Colonic mucosa (tissue), 4 donors: Measurements from ENCODE around the gene NDUFA13. TPM values are rescaled to one million over a fixed set of nuclear protein-coding genes. Genes with fewer than 3 reads are reported as not detected.
A peak's percentile ranks its signal among the peaks of the same experiment; 100 is the strongest.

Experiments
- DNase-seq: peaks from one replicate; pipeline ENCODE4 v3.0.0-alpha.2; 2020
- H3K27ac ChIP-seq: fragments of 200-600 bp; one replicate; pipeline ENCODE4 v1.8.0; 2021
- H3K27me3 ChIP-seq: fragments of 200-600 bp; one replicate; pipeline ENCODE4 v1.8.0; 2021
- H3K36me3 ChIP-seq: fragments of 200-600 bp; one replicate; pipeline ENCODE4 v1.8.0; 2021
- H3K4me1 ChIP-seq: fragments of 200-600 bp; one replicate; pipeline ENCODE4 v1.8.0; 2021; ENCODE audit warnings: mild to moderate bottlenecking
- H3K4me3 ChIP-seq: fragments of 200-600 bp; one replicate; pipeline ENCODE4 v1.8.0; 2021
- H3K9ac ChIP-seq, 2 donors: one replicate each; pipeline ENCODE4 v1.7.0; 2013; ENCODE audit warnings: control low read depth in 2 of 2, low read depth in 2 of 2, low read length in 2 of 2
- H3K9me3 ChIP-seq: fragments of 200-600 bp; one replicate; pipeline ENCODE4 v1.8.0; 2021
- intact Hi-C: fragments of 100-400 bp; cut with DNase I; formaldehyde crosslinking; loops from one replicate; pipeline ENCODE4 v1.14.1; 2022
- total RNA-seq, 2 donors: library from RNA; stranded (reverse); fragmentation: NEBNext Ultra II Directional in 1 of 2; extraction: Animal tissue kit (Norgen Biotek cat#: 25700) in 1 of 2; gene quantifications; one replicate each; pipeline ENCODE4 v1.2.1, GENCODE V29; 2021
- TF ChIP-seq, protein P1 (sequence below): fragments of 200-600 bp; IDR thresholded peaks from one replicate; pipeline ENCODE4 v1.8.0; 2022; ENCODE audit warnings: antibody characterized with exemption, mild to moderate bottlenecking
- donor health status: healthy.
- donor health status: DM: no; HTN: no; CAD: no.
- donor health status: DM: no; HTN: no; CAD: no.

NDUFA13 gene
- total RNA-seq, 2 donors from 2014 or later, result 399 to 494 TPM

DNA sequence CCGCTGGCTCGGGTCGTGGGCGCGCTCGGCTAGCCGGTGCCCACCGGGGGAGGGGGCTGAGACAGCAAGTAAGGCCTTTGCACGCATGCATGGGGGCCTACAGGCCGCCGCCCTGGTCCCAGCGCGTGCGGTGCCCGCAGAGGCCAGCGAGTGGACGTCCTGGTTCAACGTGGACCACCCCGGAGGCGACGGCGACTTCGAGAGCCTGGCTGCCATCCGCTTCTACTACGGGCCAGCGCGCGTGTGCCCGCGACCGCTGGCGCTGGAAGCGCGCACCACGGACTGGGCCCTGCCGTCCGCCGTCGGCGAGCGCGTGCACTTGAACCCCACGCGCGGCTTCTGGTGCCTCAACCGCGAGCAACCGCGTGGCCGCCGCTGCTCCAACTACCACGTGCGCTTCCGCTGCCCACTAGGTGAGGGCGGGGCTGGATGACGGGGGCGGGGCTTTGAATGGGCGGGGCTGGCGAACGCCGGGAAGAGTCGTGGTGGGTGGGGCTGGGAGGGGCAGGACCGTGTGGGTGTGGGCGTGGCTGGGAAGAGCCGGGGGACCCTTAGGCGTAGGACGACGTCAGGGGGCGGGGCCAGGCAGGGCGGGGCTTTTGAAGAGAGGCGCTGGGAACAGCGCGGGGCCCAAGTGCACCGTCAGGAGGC is 24.2 kb downstream of the NDUFA13 start:
- H3K27me3 ChIP-seq, result peaks cover 29% of the 10 kb centered on the region
- H3K9ac ChIP-seq, result no peak overlapping the region
- no peaks in the 10 kb centered on the region for H3K9me3 ChIP-seq
- H3K4me1 ChIP-seq, result peaks cover 7% of the 10 kb centered on the region
- peak; percentile 95 for DNase-seq
- TF ChIP-seq, protein P1, sequence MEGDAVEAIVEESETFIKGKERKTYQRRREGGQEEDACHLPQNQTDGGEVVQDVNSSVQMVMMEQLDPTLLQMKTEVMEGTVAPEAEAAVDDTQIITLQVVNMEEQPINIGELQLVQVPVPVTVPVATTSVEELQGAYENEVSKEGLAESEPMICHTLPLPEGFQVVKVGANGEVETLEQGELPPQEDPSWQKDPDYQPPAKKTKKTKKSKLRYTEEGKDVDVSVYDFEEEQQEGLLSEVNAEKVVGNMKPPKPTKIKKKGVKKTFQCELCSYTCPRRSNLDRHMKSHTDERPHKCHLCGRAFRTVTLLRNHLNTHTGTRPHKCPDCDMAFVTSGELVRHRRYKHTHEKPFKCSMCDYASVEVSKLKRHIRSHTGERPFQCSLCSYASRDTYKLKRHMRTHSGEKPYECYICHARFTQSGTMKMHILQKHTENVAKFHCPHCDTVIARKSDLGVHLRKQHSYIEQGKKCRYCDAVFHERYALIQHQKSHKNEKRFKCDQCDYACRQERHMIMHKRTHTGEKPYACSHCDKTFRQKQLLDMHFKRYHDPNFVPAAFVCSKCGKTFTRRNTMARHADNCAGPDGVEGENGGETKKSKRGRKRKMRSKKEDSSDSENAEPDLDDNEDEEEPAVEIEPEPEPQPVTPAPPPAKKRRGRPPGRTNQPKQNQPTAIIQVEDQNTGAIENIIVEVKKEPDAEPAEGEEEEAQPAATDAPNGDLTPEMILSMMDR, result no peak
- H3K4me3 ChIP-seq, result peak overlapping the region; percentile 6
- no peaks in the 10 kb centered on the region for H3K36me3 ChIP-seq
- intact Hi-C loops, result no loop called here
- no peak overlapping the region for H3K27ac ChIP-seq

DNA sequence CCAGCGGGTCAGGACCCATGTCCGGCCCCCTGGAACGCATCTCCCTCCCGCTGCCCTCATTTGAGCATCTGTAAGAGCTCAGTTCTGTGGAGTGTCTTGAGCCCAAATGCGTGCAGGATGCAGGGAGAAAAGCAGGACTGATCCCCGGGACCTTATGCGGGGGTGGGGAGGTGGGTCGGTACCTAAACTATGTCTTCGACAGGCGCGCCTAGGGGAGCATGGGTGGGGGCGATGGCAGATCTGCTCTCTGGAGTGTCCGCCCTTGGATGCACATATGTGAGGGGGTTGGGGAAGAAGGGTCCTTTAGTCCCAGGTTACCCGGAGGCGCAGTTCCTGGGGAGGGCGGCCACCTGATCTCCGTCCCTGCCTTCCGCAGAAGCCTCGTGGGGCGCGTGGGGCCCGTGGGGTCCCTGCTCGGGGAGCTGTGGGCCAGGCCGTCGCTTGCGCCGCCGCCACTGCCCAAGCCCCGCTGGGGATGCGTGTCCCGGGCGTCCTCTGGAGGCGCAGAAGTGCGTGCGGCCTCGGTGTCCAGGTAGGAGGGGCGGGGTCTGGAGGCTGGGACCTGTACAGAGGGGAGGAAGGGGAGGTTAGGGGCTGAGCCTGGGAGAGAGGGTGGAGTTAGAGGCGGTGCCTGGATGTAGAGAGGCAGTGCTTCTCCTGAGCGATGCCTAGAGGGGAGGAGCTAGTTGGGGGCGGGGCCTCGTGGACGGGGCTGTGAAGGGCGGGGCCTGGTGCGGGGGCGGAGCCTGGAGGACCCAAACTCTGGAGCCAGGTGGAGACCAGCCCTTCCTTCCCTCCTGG is 24.9 kb downstream of the NDUFA13 start:
- peaks cover 29% of the 10 kb centered on the region for H3K27me3 ChIP-seq
- intact Hi-C loops, result no loop called here

DNA sequence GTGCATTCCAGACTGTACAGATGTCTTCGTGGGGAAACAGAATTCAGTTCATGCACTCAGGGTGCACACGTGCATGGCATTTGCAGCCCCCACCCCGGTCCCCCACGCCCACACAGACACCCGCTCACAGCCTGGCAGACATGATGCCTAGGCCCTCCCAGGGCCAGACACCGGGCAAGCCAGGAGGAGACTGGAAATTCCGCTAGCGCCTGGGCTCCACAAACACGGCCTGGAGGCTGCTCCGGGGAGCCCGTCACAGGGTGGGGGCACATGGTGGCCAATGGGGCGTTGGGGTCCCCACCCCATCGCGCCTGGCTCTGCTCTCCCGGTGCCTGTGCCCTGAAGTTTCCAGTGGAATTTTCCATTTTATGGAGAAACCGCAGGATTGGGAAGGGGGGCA is 25.6 kb downstream of the NDUFA13 start:
- Histone ChIP-seq H3K4me1 (peaks cover 7% of the 10 kb centered on the region), H3K36me3 (no peaks in the 10 kb centered on the region), H3K4me3 (peak overlapping the region; percentile 6), H3K9ac (no peak overlapping the region), H3K9me3 (no peaks in the 10 kb centered on the region), H3K27me3 (peaks cover 29% of the 10 kb centered on the region), H3K27ac (no peak overlapping the region)
- no peak for DNase-seq
- TF ChIP-seq, protein P1, result no peak
- intact Hi-C loops, result no loop called here

More for the DNA sequence above, 24.9 kb downstream of the NDUFA13 start:
- H3K36me3 ChIP-seq, result no peaks in the 10 kb centered on the region
- no peaks in the 10 kb centered on the region for H3K9me3 ChIP-seq
- no peak overlapping the region for H3K9ac ChIP-seq
- H3K27ac ChIP-seq, result no peak overlapping the region
- peak overlapping the region; percentile 6 for H3K4me3 ChIP-seq
- peak; percentile 79 for DNase-seq
- H3K4me1 ChIP-seq, result peaks cover 7% of the 10 kb centered on the region
- TF ChIP-seq, protein P1, result no peak

DNA sequence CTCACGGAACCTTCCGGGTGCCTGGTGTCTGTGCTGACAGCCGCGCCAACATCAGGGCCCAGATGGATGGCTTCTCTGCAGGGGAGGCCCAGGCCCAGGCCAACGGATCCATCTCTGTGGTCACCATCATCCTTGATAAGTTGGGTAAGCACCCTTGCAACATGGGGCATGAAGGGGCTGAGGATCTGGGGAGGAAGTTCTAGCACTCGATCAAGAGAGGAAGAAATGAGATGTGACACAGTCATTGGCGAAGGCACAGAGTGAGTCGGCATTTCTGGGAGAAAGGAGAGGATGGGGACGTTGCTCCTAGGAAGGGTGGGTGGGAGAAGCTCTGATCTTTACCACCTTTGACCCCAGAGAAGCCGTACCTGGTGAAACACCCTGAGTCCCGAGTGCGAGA is 26.5 kb downstream of the NDUFA13 start:
- H3K27me3 ChIP-seq, result peaks cover 25% of the 10 kb centered on the region
- no peak overlapping the region for H3K9ac ChIP-seq
- no peaks in the 10 kb centered on the region for H3K9me3 ChIP-seq
- intact Hi-C loops, result no loop called here
- TF ChIP-seq, protein P1, result no peak
- no peak overlapping the region for H3K27ac ChIP-seq
- H3K36me3 ChIP-seq, result no peaks in the 10 kb centered on the region
- no peak overlapping the region for H3K4me3 ChIP-seq
- DNase-seq, result no peak
- H3K4me1 ChIP-seq, result peaks cover 7% of the 10 kb centered on the region

DNA sequence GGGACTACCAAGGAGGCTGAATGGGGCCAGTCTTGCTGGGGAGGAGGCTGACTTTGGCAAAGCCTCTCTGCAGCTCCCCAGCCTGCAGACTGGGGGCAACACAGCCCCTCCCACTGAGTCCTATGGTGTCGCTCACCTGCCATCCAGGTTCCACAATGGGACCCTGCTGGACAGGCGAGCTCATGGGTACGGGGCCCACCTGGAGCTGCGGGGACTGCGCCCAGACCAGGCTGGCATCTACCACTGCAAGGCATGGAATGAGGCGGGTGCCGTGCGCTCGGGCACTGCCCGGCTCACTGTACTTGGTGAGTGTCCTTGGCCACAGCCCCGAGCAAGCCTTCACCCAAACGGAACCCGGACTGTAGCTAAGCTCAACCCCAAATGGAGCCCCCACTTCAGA is 27.1 kb downstream of the NDUFA13 start:
- Histone ChIP-seq H3K27me3 (peaks cover 22% of the 10 kb centered on the region), H3K27ac (no peak overlapping the region), H3K9me3 (no peaks in the 10 kb centered on the region), H3K4me1 (peaks cover 6% of the 10 kb centered on the region), H3K36me3 (no peaks in the 10 kb centered on the region), H3K4me3 (no peak overlapping the region), H3K9ac (no peak overlapping the region)
- intact Hi-C loops, result no loop called here
- no peak for DNase-seq
- TF ChIP-seq, protein P1, result no peak
